Right lung (tissue), 10 donors: ENCODE measurements around the gene LAPTM4A. TPM values are rescaled to one million over a fixed set of nuclear protein-coding genes. Genes with fewer than 3 reads are reported as not detected.
"Not testable (repeated sequence)": the region's sequence is repeated elsewhere in the genome, so short reads cannot be mapped to it uniquely, and the experiment has no call there.

Source experiments
- DNase-seq, 2 donors: peaks; one replicate each; pipeline ENCODE4 v3.0.0-alpha.2; 2013
- long read RNA-seq, 8 donors: transcript quantifications; one replicate each; lab custom pipeline, GENCODE V29; 2026
- polyA plus RNA-seq, 5 donors: library from polyadenylated mRNA; unstranded; fragments of 120-200 nt; gene quantifications; one replicate each; pipeline versions ENCODE4 v1.2.1 to v1.2.3, GENCODE V29; 2013; ENCODE audit warnings: inconsistent platforms in 1 of 5, low replicate concordance in 1 of 5; ENCODE audit not compliant: insufficient read length in 5 of 5, insufficient read depth in 1 of 5

The LAPTM4A gene
- 100 to 1,000 TPM; 464 to 625 (median 574) TPM for polyA plus RNA-seq
- long read RNA-seq, donor 1, transcript LAPTM4A-202 (3 exons, 487 nt), result minor isoform, 8 of 548 reads
- long read RNA-seq, donor 1, transcript LAPTM4A-201 (7 exons, 1,765 nt), result major isoform, 355 of 548 reads
- long read RNA-seq, donor 1, partial matches to known transcripts, result 167 of 548 reads
- long read RNA-seq, donor 1, other reads (novel, unspliced or antisense), result 18 of 548 reads
- long read RNA-seq, donor 2, transcript LAPTM4A-201 (7 exons, 1,765 nt), result major isoform, 234 of 318 reads
- long read RNA-seq, donor 2, partial matches to known transcripts, result 71 of 318 reads
- long read RNA-seq, donor 2, other reads (novel, unspliced or antisense), result 9 of 318 reads
- long read RNA-seq, donor 3, transcript LAPTM4A-201 (7 exons, 1,765 nt), result major isoform, 260 of 425 reads
- long read RNA-seq, donor 3, transcript LAPTM4A-202 (3 exons, 487 nt), result minor isoform, 7 of 425 reads
- long read RNA-seq, donor 3, partial matches to known transcripts, result 147 of 425 reads
- long read RNA-seq, donor 3, other reads (novel, unspliced or antisense), result 11 of 425 reads
- long read RNA-seq, donor 4, transcript LAPTM4A-201 (7 exons, 1,765 nt), result major isoform, 192 of 280 reads
- long read RNA-seq, donor 4, transcript LAPTM4A-202 (3 exons, 487 nt), result minor isoform, 6 of 280 reads
- long read RNA-seq, donor 4, partial matches to known transcripts, result 75 of 280 reads
- long read RNA-seq, donor 4, other reads (novel, unspliced or antisense), result 7 of 280 reads
- long read RNA-seq, donor 5, transcript LAPTM4A-201 (7 exons, 1,765 nt), result major isoform, 404 of 661 reads
- long read RNA-seq, donor 5, transcript LAPTM4A-202 (3 exons, 487 nt), result minor isoform, 12 of 661 reads
- long read RNA-seq, donor 5, partial matches to known transcripts, result 228 of 661 reads
- long read RNA-seq, donor 5, other reads (novel, unspliced or antisense), result 17 of 661 reads
- long read RNA-seq, donor 6, transcript LAPTM4A-201 (7 exons, 1,765 nt), result major isoform, 457 of 824 reads
- long read RNA-seq, donor 6, transcript LAPTM4A-202 (3 exons, 487 nt), result minor isoform, 8 of 824 reads
- long read RNA-seq, donor 6, partial matches to known transcripts, result 351 of 824 reads
- long read RNA-seq, donor 6, other reads (novel, unspliced or antisense), result 8 of 824 reads
- long read RNA-seq, donor 7, transcript LAPTM4A-201 (7 exons, 1,765 nt), result major isoform, 356 of 561 reads
- long read RNA-seq, donor 7, partial matches to known transcripts, result 192 of 561 reads
- long read RNA-seq, donor 7, other reads (novel, unspliced or antisense), result 11 of 561 reads
- long read RNA-seq, donor 8, transcript LAPTM4A-201 (7 exons, 1,765 nt), result major isoform, 132 of 162 reads
- long read RNA-seq, donor 8, partial matches to known transcripts, result 20 of 162 reads
- long read RNA-seq, donor 8, other reads (novel, unspliced or antisense), result 8 of 162 reads

- peak; percentile 100 for DNase-seq
Observed at GRCh38 chr2:20051532-20052228, at the start of gene LAPTM4A. Gene LAPTM4A, minus strand, starts transcription at chr2:20051628. Its CDS starts 108 bp downstream, at chr2:20051520.

- DNase-seq, result no peak
Observed at GRCh38 chr2:20100711-20101110, 49.3 kb upstream of the LAPTM4A start.

- no peak for DNase-seq
Observed at GRCh38 chr2:20099780-20100179, 48.4 kb upstream of the LAPTM4A start.

- peak; percentile 70 to 80 for DNase-seq
Observed at GRCh38 chr2:20097889-20098714, 46.7 kb upstream of the LAPTM4A start.

GRCh38 chr2:20095469-20095868 lies 44.0 kb upstream of the LAPTM4A start:
- DNase-seq, result no peak

GRCh38 chr2:20094955-20095354 lies 43.5 kb upstream of the LAPTM4A start:
- DNase-seq, result no peak

GRCh38 chr2:20094142-20094755 lies 42.8 kb upstream of the LAPTM4A start:
- DNase-seq, result no peak

GRCh38 chr2:20093263-20094141 lies 42.1 kb upstream of the LAPTM4A start:
- peak in 1 of 2 donors; percentile 64 for DNase-seq

- no peak for DNase-seq
Observed at GRCh38 chr2:20092901-20093235, 41.4 kb upstream of the LAPTM4A start.

- DNase-seq, result no peak
Observed at GRCh38 chr2:20092226-20092900, 40.9 kb upstream of the LAPTM4A start.

- peak in 1 of 2 donors; percentile 60 for DNase-seq
Observed at GRCh38 chr2:20091305-20091991, 40.0 kb upstream of the LAPTM4A start.

- DNase-seq, result no peak
Observed at GRCh38 chr2:20089715-20090464, 38.5 kb upstream of the LAPTM4A start.

GRCh38 chr2:20085909-20086308 lies 34.5 kb upstream of the LAPTM4A start:
- DNase-seq, result not testable (repeated sequence)

GRCh38 chr2:20082812-20083211 lies 31.4 kb upstream of the LAPTM4A start:
- DNase-seq, result not testable (repeated sequence)

GRCh38 chr2:20081841-20082240 lies 30.4 kb upstream of the LAPTM4A start:
- no peak for DNase-seq

GRCh38 chr2:20080839-20081415 lies 29.5 kb upstream of the LAPTM4A start:
- no peak for DNase-seq
